HCT116 (cell line): ENCODE results near the gene MLH1. TPM values are rescaled to one million over a fixed set of nuclear protein-coding genes. Genes with fewer than 3 reads are reported as not detected.
"Not testable (repeated sequence)": the region's sequence is repeated elsewhere in the genome, so short reads cannot be mapped to it uniquely, and the experiment has no call there.

Experiments used
- ATAC-seq: fragments of 200-7000 bp; cut with Tn5 transposase; 2 replicates; pipeline ENCODE4 v1.9.1; 2020; ENCODE audit warnings: mild to moderate bottlenecking, moderate library complexity
- BruUV-seq: library from RNA; stranded (reverse); fragments of 400-500 nt; replicated peaks from 2 replicates; lab custom pipeline; 2021; lab: Mats Ljungman, UMichigan
- CTCF ChIA-PET: fragments of 300-600 bp; sonication (Branson Sonifier 250); formaldehyde crosslinking; loops from one replicate; lab custom pipeline; 2021; ENCODE audit warnings: antibody characterized with exemption; lab: Charles Lee
- POLR2A ChIA-PET: fragments of 300-600, 350-600 bp; sonication (Branson Sonifier 250); formaldehyde crosslinking; loops from one replicate; lab custom pipeline; 2021; ENCODE audit warnings: antibody characterized with exemption; lab: Charles Lee
- RAD21 ChIA-PET, 2 experiments: fragments of 300-600 bp; sonication (Branson Sonifier 250); formaldehyde crosslinking; loops; one replicate each; lab custom pipeline; 2023; ENCODE audit warnings: low total read pairs in 2 of 2; ENCODE audit not compliant: uncharacterized antibody in 2 of 2, unreplicated experiment in 2 of 2, low non-redundant PET in 1 of 2; lab: Charles Lee
- DNase-seq: peaks from one replicate; pipeline ENCODE4 v3.0.0-alpha.2; 2010; ENCODE audit warnings: low read depth, low spot score
- H2AFZ ChIP-seq: fragments of 200-600 bp; shearing (Covaris generic), sonication (generic); 2 replicates; pipeline ENCODE4 v1.6.1; 2017; ENCODE audit warnings: low read depth, mixed run types, mixed read lengths, antibody characterized with exemption, low read length; ENCODE audit not compliant: poor library complexity, severe bottlenecking
- H3K27ac ChIP-seq: 2 replicates; pipeline ENCODE4 v1.5.1; 2012; ENCODE audit warnings: low read depth, low read length
- H3K27me3 ChIP-seq: fragments of 200-600 bp; sonication (generic); 2 replicates; pipeline ENCODE4 v1.6.1; 2016; ENCODE audit warnings: mixed run types, low read length, mixed read lengths; ENCODE audit not compliant: insufficient read depth
- H3K36me3 ChIP-seq, 2 experiments: fragments of 200-500 bp in 1 of 2; fragments of 200-600 bp in 1 of 2; sonication (Bioruptor generic) in 1 of 2; sonication (generic) in 1 of 2; 2 replicates each; pipeline versions ENCODE4 v1.5.1 to v1.6.1; 2014 to 2016; ENCODE audit warnings: low read length in 2 of 2, inconsistent platforms in 1 of 2, mixed read lengths in 1 of 2, mixed run types in 1 of 2; ENCODE audit not compliant: insufficient read depth in 2 of 2, control insufficient read depth in 1 of 2
- H3K4me1 ChIP-seq, 2 experiments: fragments of 200-600 bp in 1 of 2; sonication (generic) in 1 of 2; 2 replicates each; pipeline versions ENCODE4 v1.5.1 to v1.6.1; 2012 to 2017; ENCODE audit warnings: low read length in 2 of 2, inconsistent platforms in 1 of 2, mild to moderate bottlenecking in 1 of 2, mixed read lengths in 1 of 2, mixed run types in 1 of 2, moderate library complexity in 1 of 2; ENCODE audit not compliant: insufficient read depth in 2 of 2, control insufficient read depth in 1 of 2
- H3K4me2 ChIP-seq: fragments of 200-600 bp; sonication (generic); 2 replicates; pipeline ENCODE4 v1.6.1; 2017; ENCODE audit warnings: mixed run types, low read length, mixed read lengths
- H3K4me3 ChIP-seq, 2 experiments: fragments of 200-600 bp in 1 of 2; sonication (generic) in 1 of 2; replicated peaks in 1 of 2; 2 replicates each; pipeline ENCODE4 v1.5.1; 2011 to 2016; ENCODE audit warnings: low read length in 2 of 2, control low read depth in 1 of 2, low read depth in 1 of 2, mild to moderate bottlenecking in 1 of 2, mixed read lengths in 1 of 2, mixed run types in 1 of 2
- H3K79me2 ChIP-seq: fragments of 200-600 bp; sonication (generic); 2 replicates; pipeline ENCODE4 v1.6.1; 2017; ENCODE audit warnings: mild to moderate bottlenecking, mixed run types, low read length, moderate library complexity, mixed read lengths; ENCODE audit not compliant: insufficient read depth
- H3K9ac ChIP-seq: fragments of 200-600 bp; sonication (generic); 2 replicates; pipeline ENCODE4 v1.6.1; 2016; ENCODE audit warnings: low read length, mixed read lengths
- H3K9me2 ChIP-seq: fragments of 200-600 bp; sonication (generic), shearing (Covaris generic); 2 replicates; pipeline ENCODE4 v1.6.1; 2017; ENCODE audit warnings: mixed run types, mild to moderate bottlenecking, moderate library complexity; ENCODE audit not compliant: insufficient read depth
- H3K9me3 ChIP-seq, 2 experiments: fragments of 200-500 bp in 1 of 2; fragments of 200-600 bp in 1 of 2; sonication (Bioruptor generic) in 1 of 2; sonication (generic) in 1 of 2; 2 replicates each; pipeline ENCODE4 v1.6.1; 2014 to 2017; ENCODE audit warnings: low read length in 2 of 2, mixed read lengths in 2 of 2, inconsistent platforms in 1 of 2, low read depth in 1 of 2, mild to moderate bottlenecking in 1 of 2, mixed run types in 1 of 2, moderate library complexity in 1 of 2; ENCODE audit not compliant: control insufficient read depth in 1 of 2, insufficient read depth in 1 of 2
- H4K20me1 ChIP-seq: fragments of 200-600 bp; sonication (generic), shearing (Covaris generic); 2 replicates; pipeline ENCODE4 v1.6.1; 2017; ENCODE audit warnings: mixed run types, mild to moderate bottlenecking, moderate library complexity; ENCODE audit not compliant: insufficient read depth
- ATF3 ChIP-seq: IDR thresholded peaks from 2 replicates; pipeline ENCODE4 v1.6.1; 2012
- CBX3 ChIP-seq: IDR thresholded peaks from 2 replicates; pipeline ENCODE4 v1.6.1; 2012; ENCODE audit warnings: low read depth
- CEBPB ChIP-seq: IDR thresholded peaks from 2 replicates; pipeline ENCODE4 v1.6.1; 2012; ENCODE audit warnings: low read depth
- EZH2phosphoT487 ChIP-seq: fragments of 200-600 bp; IDR thresholded peaks from 2 replicates; pipeline ENCODE4 v1.6.1; 2018; ENCODE audit warnings: antibody characterized with exemption, borderline replicate concordance
- JUND ChIP-seq: IDR thresholded peaks from 2 replicates; pipeline ENCODE4 v1.6.1; 2012
- POLR2A ChIP-seq: IDR thresholded peaks from 2 replicates; pipeline ENCODE4 v1.7.0; 2011; ENCODE audit warnings: borderline replicate concordance; ENCODE audit not compliant: insufficient read depth, insufficient read length; ENCODE audit errors: extremely low read depth
- POLR2AphosphoS5 ChIP-seq: IDR thresholded peaks from 2 replicates; pipeline ENCODE4 v1.6.1; 2011; ENCODE audit warnings: mild to moderate bottlenecking, low read depth, low read length, moderate library complexity
- RAD21 ChIP-seq: IDR thresholded peaks from 2 replicates; pipeline ENCODE4 v1.6.1; 2012; ENCODE audit warnings: low read depth, mild to moderate bottlenecking
- SIN3A ChIP-seq: IDR thresholded peaks from 2 replicates; pipeline ENCODE4 v1.6.1; 2012; ENCODE audit warnings: low read depth
- SRF ChIP-seq: IDR thresholded peaks from 2 replicates; pipeline ENCODE4 v1.6.1; 2012; ENCODE audit warnings: low read depth
- intact Hi-C: fragments of 100-400 bp; cut with micrococcal nuclease; formaldehyde crosslinking; loops from 2 replicates; pipeline ENCODE4 v1.10.0; 2022
- total RNA-seq: library from RNA; stranded (reverse); gene quantifications from one replicate; pipeline ENCODE4 v1.2.1, GENCODE V29; 2021; ENCODE audit not compliant: unreplicated experiment
- TF ChIP-seq, protein P1 (sequence below), 3 experiments: fragments of 200-600 bp in 1 of 3; sonication (generic) in 1 of 3; IDR thresholded peaks in 2 of 3; conservative IDR thresholded peaks in 1 of 3; 2 replicates each; pipeline ENCODE4 v1.5.1; 2012 to 2017; ENCODE audit warnings: low read depth in 2 of 3, low read length in 2 of 3, antibody characterized with exemption in 1 of 3, borderline replicate concordance in 1 of 3, control low read depth in 1 of 3, mild to moderate bottlenecking in 1 of 3, mixed read lengths in 1 of 3, mixed run types in 1 of 3, moderate library complexity in 1 of 3; ENCODE audit not compliant: insufficient read depth in 1 of 3
- TF ChIP-seq, protein P2 (sequence below): IDR thresholded peaks from 2 replicates; pipeline ENCODE4 v1.6.1; 2012

The MLH1 gene
- total RNA-seq, 1 experiment from 2014 or later: 9.6 TPM

GRCh38 chr3:36960502-36960901 is 32.8 kb upstream of the MLH1 start:
- H3K4me1 ChIP-seq: peaks cover 0 to 12% of the 10 kb centered on the region in 2 experiments; a peak in 3 of 4 replicates
- DNase-seq: no peak
- intact Hi-C loops: no loop called here
- no peak overlapping the region for H2AFZ ChIP-seq
- H3K27ac ChIP-seq: no peak overlapping the region
- BruUV-seq: no TSS peak
- ChIA-PET RAD21 (interaction anchor here in 1 of 2 experiments (0.7 kb wide), 1 partner anchor 92 kb away, joined by 5 read pairs; no protein-coding TSS in a partner anchor), POLR2A (no interaction called here), CTCF (no interaction called here)
- H3K9ac ChIP-seq: no peak overlapping the region
- ATAC-seq: no peak
- H3K27me3 ChIP-seq: no peaks in the 10 kb centered on the region
- H3K79me2 ChIP-seq: no peaks in the 10 kb centered on the region
- no peaks in the 10 kb centered on the region for H3K9me2 ChIP-seq
- H3K36me3 ChIP-seq: no peaks in the 10 kb centered on the region
- TF ChIP-seq POLR2AphosphoS5 (no peak), SIN3A (no peak), CEBPB (no peak), SRF (no peak), JUND (no peak), CBX3 (no peak), RAD21 (no peak), POLR2A (no peak), EZH2phosphoT487 (no peak), ATF3 (no peak)
- TF ChIP-seq, protein P1, sequence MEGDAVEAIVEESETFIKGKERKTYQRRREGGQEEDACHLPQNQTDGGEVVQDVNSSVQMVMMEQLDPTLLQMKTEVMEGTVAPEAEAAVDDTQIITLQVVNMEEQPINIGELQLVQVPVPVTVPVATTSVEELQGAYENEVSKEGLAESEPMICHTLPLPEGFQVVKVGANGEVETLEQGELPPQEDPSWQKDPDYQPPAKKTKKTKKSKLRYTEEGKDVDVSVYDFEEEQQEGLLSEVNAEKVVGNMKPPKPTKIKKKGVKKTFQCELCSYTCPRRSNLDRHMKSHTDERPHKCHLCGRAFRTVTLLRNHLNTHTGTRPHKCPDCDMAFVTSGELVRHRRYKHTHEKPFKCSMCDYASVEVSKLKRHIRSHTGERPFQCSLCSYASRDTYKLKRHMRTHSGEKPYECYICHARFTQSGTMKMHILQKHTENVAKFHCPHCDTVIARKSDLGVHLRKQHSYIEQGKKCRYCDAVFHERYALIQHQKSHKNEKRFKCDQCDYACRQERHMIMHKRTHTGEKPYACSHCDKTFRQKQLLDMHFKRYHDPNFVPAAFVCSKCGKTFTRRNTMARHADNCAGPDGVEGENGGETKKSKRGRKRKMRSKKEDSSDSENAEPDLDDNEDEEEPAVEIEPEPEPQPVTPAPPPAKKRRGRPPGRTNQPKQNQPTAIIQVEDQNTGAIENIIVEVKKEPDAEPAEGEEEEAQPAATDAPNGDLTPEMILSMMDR (IDR thresholded peaks at IDR 0.05 in 2 of 3, conservative IDR thresholded peaks at IDR 0.05 in 1 of 3; ENCODE audit: borderline replicate concordance in 1 of 3, insufficient read depth in 1 of 3, low read depth in 2 of 3, low read length in 2 of 3): no peak
- TF ChIP-seq, protein P2, sequence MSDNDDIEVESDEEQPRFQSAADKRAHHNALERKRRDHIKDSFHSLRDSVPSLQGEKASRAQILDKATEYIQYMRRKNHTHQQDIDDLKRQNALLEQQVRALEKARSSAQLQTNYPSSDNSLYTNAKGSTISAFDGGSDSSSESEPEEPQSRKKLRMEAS: no peak
- H3K4me3 ChIP-seq: no peak overlapping the region
- no peaks in the 10 kb centered on the region for H4K20me1 ChIP-seq
- no peak overlapping the region for H3K4me2 ChIP-seq
- H3K9me3 ChIP-seq: no peaks in the 10 kb centered on the region

DNA sequence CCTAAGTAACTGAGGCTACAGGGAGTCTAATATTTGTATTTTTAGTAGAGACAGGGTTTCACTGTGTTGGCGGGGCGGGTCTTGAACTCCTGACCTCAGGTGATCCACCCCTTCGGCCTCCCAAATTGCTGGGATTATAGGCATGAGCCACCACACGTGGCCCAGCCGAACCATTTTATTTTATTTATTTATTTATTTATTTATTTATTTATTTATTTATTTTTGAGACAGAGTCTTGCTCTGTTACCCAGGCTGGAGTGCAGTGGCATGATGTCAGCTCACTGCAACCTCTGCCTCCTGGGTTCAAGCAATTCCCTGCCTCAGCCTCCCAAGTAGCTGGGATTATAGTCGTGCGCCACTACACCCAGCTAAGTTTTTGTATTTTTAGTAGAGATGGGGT is 30.3 kb upstream of the MLH1 start:
- CTCF ChIA-PET, POLR2A ChIA-PET: not testable (repeated sequence)

More for the DNA sequence above, 30.3 kb upstream of the MLH1 start:
- H3K4me1 ChIP-seq: peaks cover 0 to 11% of the 10 kb centered on the region in 2 experiments; a peak in 3 of 4 replicates
- H2AFZ ChIP-seq, H3K9ac ChIP-seq, RAD21 ChIA-PET, H3K9me3 ChIP-seq, DNase-seq, BruUV-seq, H3K9me2 ChIP-seq, H4K20me1 ChIP-seq, H3K4me3 ChIP-seq, H3K79me2 ChIP-seq, ATAC-seq, H3K4me2 ChIP-seq, intact Hi-C loops, H3K27me3 ChIP-seq, H3K27ac ChIP-seq, H3K36me3 ChIP-seq: not testable (repeated sequence)
